HCT116 (cell line): ENCODE measurements around the gene SPINT2. TPM values are rescaled to one million over a fixed set of nuclear protein-coding genes. Genes with fewer than 3 reads are reported as not detected.

Experiments
- ATAC-seq: fragments of 200-7000 bp; cut with Tn5 transposase; 2 replicates; pipeline ENCODE4 v1.9.1; 2020; ENCODE audit warnings: mild to moderate bottlenecking, moderate library complexity
- BruUV-seq: library from RNA; stranded (reverse); fragments of 400-500 nt; replicated peaks from 2 replicates; lab custom pipeline; 2021; lab: Mats Ljungman, UMichigan
- CTCF ChIA-PET: fragments of 300-600 bp; sonication (Branson Sonifier 250); formaldehyde crosslinking; loops from one replicate; lab custom pipeline; 2021; ENCODE audit warnings: antibody characterized with exemption; lab: Charles Lee
- POLR2A ChIA-PET: fragments of 300-600, 350-600 bp; sonication (Branson Sonifier 250); formaldehyde crosslinking; loops from one replicate; lab custom pipeline; 2021; ENCODE audit warnings: antibody characterized with exemption; lab: Charles Lee
- RAD21 ChIA-PET, 2 experiments: fragments of 300-600 bp; sonication (Branson Sonifier 250); formaldehyde crosslinking; loops; one replicate each; lab custom pipeline; 2023; ENCODE audit warnings: low total read pairs in 2 of 2; ENCODE audit not compliant: uncharacterized antibody in 2 of 2, unreplicated experiment in 2 of 2, low non-redundant PET in 1 of 2; lab: Charles Lee
- DNase-seq: peaks from one replicate; pipeline ENCODE4 v3.0.0-alpha.2; 2010; ENCODE audit warnings: low read depth, low spot score
- H2AFZ ChIP-seq: fragments of 200-600 bp; shearing (Covaris generic), sonication (generic); 2 replicates; pipeline ENCODE4 v1.6.1; 2017; ENCODE audit warnings: low read depth, mixed run types, mixed read lengths, antibody characterized with exemption, low read length; ENCODE audit not compliant: poor library complexity, severe bottlenecking
- H3K27ac ChIP-seq: 2 replicates; pipeline ENCODE4 v1.5.1; 2012; ENCODE audit warnings: low read depth, low read length
- H3K27me3 ChIP-seq: fragments of 200-600 bp; sonication (generic); 2 replicates; pipeline ENCODE4 v1.6.1; 2016; ENCODE audit warnings: mixed run types, low read length, mixed read lengths; ENCODE audit not compliant: insufficient read depth
- H3K36me3 ChIP-seq, 2 experiments: fragments of 200-500 bp in 1 of 2; fragments of 200-600 bp in 1 of 2; sonication (Bioruptor generic) in 1 of 2; sonication (generic) in 1 of 2; 2 replicates each; pipeline versions ENCODE4 v1.5.1 to v1.6.1; 2014 to 2016; ENCODE audit warnings: low read length in 2 of 2, inconsistent platforms in 1 of 2, mixed read lengths in 1 of 2, mixed run types in 1 of 2; ENCODE audit not compliant: insufficient read depth in 2 of 2, control insufficient read depth in 1 of 2
- H3K4me1 ChIP-seq, 2 experiments: fragments of 200-600 bp in 1 of 2; sonication (generic) in 1 of 2; 2 replicates each; pipeline versions ENCODE4 v1.5.1 to v1.6.1; 2012 to 2017; ENCODE audit warnings: low read length in 2 of 2, inconsistent platforms in 1 of 2, mild to moderate bottlenecking in 1 of 2, mixed read lengths in 1 of 2, mixed run types in 1 of 2, moderate library complexity in 1 of 2; ENCODE audit not compliant: insufficient read depth in 2 of 2, control insufficient read depth in 1 of 2
- H3K4me2 ChIP-seq: fragments of 200-600 bp; sonication (generic); 2 replicates; pipeline ENCODE4 v1.6.1; 2017; ENCODE audit warnings: mixed run types, low read length, mixed read lengths
- H3K4me3 ChIP-seq, 2 experiments: fragments of 200-600 bp in 1 of 2; sonication (generic) in 1 of 2; replicated peaks in 1 of 2; 2 replicates each; pipeline ENCODE4 v1.5.1; 2011 to 2016; ENCODE audit warnings: low read length in 2 of 2, control low read depth in 1 of 2, low read depth in 1 of 2, mild to moderate bottlenecking in 1 of 2, mixed read lengths in 1 of 2, mixed run types in 1 of 2
- H3K79me2 ChIP-seq: fragments of 200-600 bp; sonication (generic); 2 replicates; pipeline ENCODE4 v1.6.1; 2017; ENCODE audit warnings: mild to moderate bottlenecking, mixed run types, low read length, moderate library complexity, mixed read lengths; ENCODE audit not compliant: insufficient read depth
- H3K9ac ChIP-seq: fragments of 200-600 bp; sonication (generic); 2 replicates; pipeline ENCODE4 v1.6.1; 2016; ENCODE audit warnings: low read length, mixed read lengths
- H3K9me2 ChIP-seq: fragments of 200-600 bp; sonication (generic), shearing (Covaris generic); 2 replicates; pipeline ENCODE4 v1.6.1; 2017; ENCODE audit warnings: mixed run types, mild to moderate bottlenecking, moderate library complexity; ENCODE audit not compliant: insufficient read depth
- H3K9me3 ChIP-seq, 2 experiments: fragments of 200-500 bp in 1 of 2; fragments of 200-600 bp in 1 of 2; sonication (Bioruptor generic) in 1 of 2; sonication (generic) in 1 of 2; 2 replicates each; pipeline ENCODE4 v1.6.1; 2014 to 2017; ENCODE audit warnings: low read length in 2 of 2, mixed read lengths in 2 of 2, inconsistent platforms in 1 of 2, low read depth in 1 of 2, mild to moderate bottlenecking in 1 of 2, mixed run types in 1 of 2, moderate library complexity in 1 of 2; ENCODE audit not compliant: control insufficient read depth in 1 of 2, insufficient read depth in 1 of 2
- H4K20me1 ChIP-seq: fragments of 200-600 bp; sonication (generic), shearing (Covaris generic); 2 replicates; pipeline ENCODE4 v1.6.1; 2017; ENCODE audit warnings: mixed run types, mild to moderate bottlenecking, moderate library complexity; ENCODE audit not compliant: insufficient read depth
- CBX3 ChIP-seq: IDR thresholded peaks from 2 replicates; pipeline ENCODE4 v1.6.1; 2012; ENCODE audit warnings: low read depth
- CEBPB ChIP-seq: IDR thresholded peaks from 2 replicates; pipeline ENCODE4 v1.6.1; 2012; ENCODE audit warnings: low read depth
- EGR1 ChIP-seq: IDR thresholded peaks from 2 replicates; pipeline ENCODE4 v1.6.1; 2012; ENCODE audit warnings: low read depth
- ELF1 ChIP-seq: IDR thresholded peaks from 2 replicates; pipeline ENCODE4 v1.6.1; 2012; ENCODE audit warnings: low read depth, borderline replicate concordance
- EZH2 ChIP-seq: fragments of 200-600 bp; sonication (generic); IDR thresholded peaks from 2 replicates; pipeline ENCODE4 v1.6.1; 2017; ENCODE audit warnings: antibody characterized with exemption, mixed run types
- EZH2phosphoT487 ChIP-seq: fragments of 200-600 bp; IDR thresholded peaks from 2 replicates; pipeline ENCODE4 v1.6.1; 2018; ENCODE audit warnings: antibody characterized with exemption, borderline replicate concordance
- FOSL1 ChIP-seq: IDR thresholded peaks from 2 replicates; pipeline ENCODE4 v1.6.1; 2012; ENCODE audit warnings: low read depth
- JUND ChIP-seq: IDR thresholded peaks from 2 replicates; pipeline ENCODE4 v1.6.1; 2012
- MAX ChIP-seq: IDR thresholded peaks from 2 replicates; pipeline ENCODE4 v1.6.1; 2012
- POLR2A ChIP-seq: IDR thresholded peaks from 2 replicates; pipeline ENCODE4 v1.7.0; 2011; ENCODE audit warnings: borderline replicate concordance; ENCODE audit not compliant: insufficient read depth, insufficient read length; ENCODE audit errors: extremely low read depth
- POLR2AphosphoS5 ChIP-seq: IDR thresholded peaks from 2 replicates; pipeline ENCODE4 v1.6.1; 2011; ENCODE audit warnings: mild to moderate bottlenecking, low read depth, low read length, moderate library complexity
- TCF7L2 ChIP-seq: IDR thresholded peaks from 2 replicates; pipeline ENCODE4 v1.7.0; 2011; ENCODE audit warnings: borderline replicate concordance, inconsistent platforms; ENCODE audit not compliant: insufficient read depth, insufficient read length; ENCODE audit errors: extremely low read depth
- ZBTB33 ChIP-seq: IDR thresholded peaks from 2 replicates; pipeline ENCODE4 v1.6.1; 2011; ENCODE audit warnings: mild to moderate bottlenecking, low read length, moderate library complexity; ENCODE audit not compliant: insufficient replicate concordance; ENCODE audit errors: extremely low read depth
- ZNF274 ChIP-seq: fragments of 200-500 bp; sonication (Bioruptor generic); IDR thresholded peaks from 2 replicates; pipeline ENCODE4 v1.6.1; 2014; ENCODE audit warnings: mild to moderate bottlenecking, low read depth, low read length, inconsistent platforms
- intact Hi-C: fragments of 100-400 bp; cut with micrococcal nuclease; formaldehyde crosslinking; loops from 2 replicates; pipeline ENCODE4 v1.10.0; 2022
- total RNA-seq: library from RNA; stranded (reverse); gene quantifications from one replicate; pipeline ENCODE4 v1.2.1, GENCODE V29; 2021; ENCODE audit not compliant: unreplicated experiment
- TF ChIP-seq, protein P1 (sequence below), 3 experiments: fragments of 200-600 bp in 1 of 3; sonication (generic) in 1 of 3; IDR thresholded peaks in 2 of 3; conservative IDR thresholded peaks in 1 of 3; 2 replicates each; pipeline ENCODE4 v1.5.1; 2012 to 2017; ENCODE audit warnings: low read depth in 2 of 3, low read length in 2 of 3, antibody characterized with exemption in 1 of 3, borderline replicate concordance in 1 of 3, control low read depth in 1 of 3, mild to moderate bottlenecking in 1 of 3, mixed read lengths in 1 of 3, mixed run types in 1 of 3, moderate library complexity in 1 of 3; ENCODE audit not compliant: insufficient read depth in 1 of 3
- TF ChIP-seq, protein P2 (sequence below): IDR thresholded peaks from 2 replicates; pipeline ENCODE4 v1.6.1; 2012; ENCODE audit warnings: low read depth

Gene SPINT2
- total RNA-seq, 1 experiment from 2014 or later: 500 TPM

DNA sequence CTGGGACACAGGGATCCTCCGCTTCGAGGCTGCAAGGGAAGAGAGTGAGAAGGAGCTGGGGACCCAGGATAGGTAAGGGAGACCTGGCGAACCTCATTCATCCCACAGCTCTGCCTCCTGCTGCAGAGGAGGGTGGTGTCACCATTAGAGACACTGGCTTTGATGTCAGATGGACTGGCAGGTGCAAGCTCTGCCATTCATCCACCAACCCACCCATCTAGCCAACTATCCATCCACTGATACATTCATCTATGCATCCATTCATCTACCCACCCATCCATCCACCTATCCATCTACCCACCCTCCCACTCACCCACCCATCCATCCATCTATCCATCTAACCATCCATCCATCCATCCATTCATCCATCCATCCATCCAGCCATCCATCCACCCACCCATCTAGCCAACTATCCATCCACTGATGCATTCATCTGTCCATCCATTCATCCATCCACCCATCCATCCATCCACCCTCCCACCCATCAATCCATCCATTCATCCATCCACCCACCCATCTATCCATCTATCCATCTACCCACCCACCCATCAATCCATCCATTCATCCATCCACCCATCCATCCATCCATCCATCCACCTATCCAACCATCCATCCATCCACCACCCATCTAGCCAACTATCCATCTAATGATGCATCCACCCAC lies 45.4 kb downstream of the SPINT2 start:
- peaks cover 15% of the 10 kb centered on the region; the same call in 1 of the 2 replicates for H3K79me2 ChIP-seq
- RAD21 ChIA-PET: no interaction called here
- H2AFZ ChIP-seq: no peak overlapping the region
- no peak overlapping the region for H3K4me2 ChIP-seq
- ATAC-seq (no peak), DNase-seq (no peak)
- no peak overlapping the region for H3K27ac ChIP-seq
- peaks cover 10 to 15% of the 10 kb centered on the region in 2 experiments for H3K4me1 ChIP-seq
- no peaks in the 10 kb centered on the region for H4K20me1 ChIP-seq
- intact Hi-C loops: no loop called here
- CTCF ChIA-PET: interaction anchor here (0.6 kb wide), 1 partner anchor 24 kb away, joined by 3 read pairs; no protein-coding TSS in a partner anchor
- no TSS peak for BruUV-seq
- no peaks in the 10 kb centered on the region for H3K27me3 ChIP-seq
- no peak overlapping the region for H3K4me3 ChIP-seq
- POLR2A ChIA-PET: no interaction called here
- no peaks in the 10 kb centered on the region for H3K9me3 ChIP-seq
- H3K9ac ChIP-seq: no peak overlapping the region
- H3K36me3 ChIP-seq: peaks cover 10% of the 10 kb centered on the region in 2 experiments; a peak in 3 of 4 replicates
- H3K9me2 ChIP-seq: no peaks in the 10 kb centered on the region
- TF ChIP-seq POLR2A (no peak), ZBTB33 (no peak), EZH2phosphoT487 (no peak), EZH2 (no peak), FOSL1 (no peak), EGR1 (no peak), JUND (no peak), ZNF274 (no peak), CEBPB (no peak), POLR2AphosphoS5 (no peak), CBX3 (no peak), MAX (no peak), ELF1 (no peak), TCF7L2 (no peak)
- TF ChIP-seq, protein P1, sequence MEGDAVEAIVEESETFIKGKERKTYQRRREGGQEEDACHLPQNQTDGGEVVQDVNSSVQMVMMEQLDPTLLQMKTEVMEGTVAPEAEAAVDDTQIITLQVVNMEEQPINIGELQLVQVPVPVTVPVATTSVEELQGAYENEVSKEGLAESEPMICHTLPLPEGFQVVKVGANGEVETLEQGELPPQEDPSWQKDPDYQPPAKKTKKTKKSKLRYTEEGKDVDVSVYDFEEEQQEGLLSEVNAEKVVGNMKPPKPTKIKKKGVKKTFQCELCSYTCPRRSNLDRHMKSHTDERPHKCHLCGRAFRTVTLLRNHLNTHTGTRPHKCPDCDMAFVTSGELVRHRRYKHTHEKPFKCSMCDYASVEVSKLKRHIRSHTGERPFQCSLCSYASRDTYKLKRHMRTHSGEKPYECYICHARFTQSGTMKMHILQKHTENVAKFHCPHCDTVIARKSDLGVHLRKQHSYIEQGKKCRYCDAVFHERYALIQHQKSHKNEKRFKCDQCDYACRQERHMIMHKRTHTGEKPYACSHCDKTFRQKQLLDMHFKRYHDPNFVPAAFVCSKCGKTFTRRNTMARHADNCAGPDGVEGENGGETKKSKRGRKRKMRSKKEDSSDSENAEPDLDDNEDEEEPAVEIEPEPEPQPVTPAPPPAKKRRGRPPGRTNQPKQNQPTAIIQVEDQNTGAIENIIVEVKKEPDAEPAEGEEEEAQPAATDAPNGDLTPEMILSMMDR (IDR thresholded peaks at IDR 0.05 in 2 of 3, conservative IDR thresholded peaks at IDR 0.05 in 1 of 3; ENCODE audit: borderline replicate concordance in 1 of 3, insufficient read depth in 1 of 3, low read depth in 2 of 3, low read length in 2 of 3): no peak
- TF ChIP-seq, protein P2, sequence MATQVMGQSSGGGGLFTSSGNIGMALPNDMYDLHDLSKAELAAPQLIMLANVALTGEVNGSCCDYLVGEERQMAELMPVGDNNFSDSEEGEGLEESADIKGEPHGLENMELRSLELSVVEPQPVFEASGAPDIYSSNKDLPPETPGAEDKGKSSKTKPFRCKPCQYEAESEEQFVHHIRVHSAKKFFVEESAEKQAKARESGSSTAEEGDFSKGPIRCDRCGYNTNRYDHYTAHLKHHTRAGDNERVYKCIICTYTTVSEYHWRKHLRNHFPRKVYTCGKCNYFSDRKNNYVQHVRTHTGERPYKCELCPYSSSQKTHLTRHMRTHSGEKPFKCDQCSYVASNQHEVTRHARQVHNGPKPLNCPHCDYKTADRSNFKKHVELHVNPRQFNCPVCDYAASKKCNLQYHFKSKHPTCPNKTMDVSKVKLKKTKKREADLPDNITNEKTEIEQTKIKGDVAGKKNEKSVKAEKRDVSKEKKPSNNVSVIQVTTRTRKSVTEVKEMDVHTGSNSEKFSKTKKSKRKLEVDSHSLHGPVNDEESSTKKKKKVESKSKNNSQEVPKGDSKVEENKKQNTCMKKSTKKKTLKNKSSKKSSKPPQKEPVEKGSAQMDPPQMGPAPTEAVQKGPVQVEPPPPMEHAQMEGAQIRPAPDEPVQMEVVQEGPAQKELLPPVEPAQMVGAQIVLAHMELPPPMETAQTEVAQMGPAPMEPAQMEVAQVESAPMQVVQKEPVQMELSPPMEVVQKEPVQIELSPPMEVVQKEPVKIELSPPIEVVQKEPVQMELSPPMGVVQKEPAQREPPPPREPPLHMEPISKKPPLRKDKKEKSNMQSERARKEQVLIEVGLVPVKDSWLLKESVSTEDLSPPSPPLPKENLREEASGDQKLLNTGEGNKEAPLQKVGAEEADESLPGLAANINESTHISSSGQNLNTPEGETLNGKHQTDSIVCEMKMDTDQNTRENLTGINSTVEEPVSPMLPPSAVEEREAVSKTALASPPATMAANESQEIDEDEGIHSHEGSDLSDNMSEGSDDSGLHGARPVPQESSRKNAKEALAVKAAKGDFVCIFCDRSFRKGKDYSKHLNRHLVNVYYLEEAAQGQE: no peak
